Type B pancreatic cell (in vitro differentiated cells): ENCODE measurements around the gene NUP133. TPM values are rescaled to one million over a fixed set of nuclear protein-coding genes. Genes with fewer than 3 reads are reported as not detected.

Source experiments
- DNase-seq: peaks from one replicate; pipeline ENCODE4 v3.0.0; 2021; ENCODE audit warnings: mixed read lengths; ENCODE audit not compliant: unreplicated experiment; ENCODE audit errors: extremely low spot score
- H3K27ac Mint-ChIP-seq: 2 replicates; pipeline ENCODE4 v1.8.0; 2021; ENCODE audit warnings: mild to moderate bottlenecking, mixed read lengths
- H3K27me3 Mint-ChIP-seq: 2 replicates; pipeline ENCODE4 v1.8.0; 2021; ENCODE audit warnings: mixed read lengths
- H3K36me3 Mint-ChIP-seq: 2 replicates; pipeline ENCODE4 v1.8.0; 2021; ENCODE audit warnings: mixed read lengths
- H3K4me1 Mint-ChIP-seq: one replicate; pipeline ENCODE4 v1.8.0; 2021; ENCODE audit warnings: mixed read lengths; ENCODE audit not compliant: unreplicated experiment
- H3K4me3 Mint-ChIP-seq: 2 replicates; pipeline ENCODE4 v1.8.0; 2021; ENCODE audit warnings: mild to moderate bottlenecking, mixed read lengths
- H3K9me3 Mint-ChIP-seq: 2 replicates; pipeline ENCODE4 v1.8.0; 2021; ENCODE audit warnings: mixed read lengths
- total RNA-seq: library from RNA; stranded (reverse); gene quantifications from 2 replicates; pipeline ENCODE4 v1.2.1, GENCODE V29; 2021; ENCODE audit warnings: low replicate concordance
- TF ChIP-seq, protein P1 (sequence below): fragments of 200-600 bp; sonication (generic); conservative IDR thresholded peaks from 2 replicates; pipeline ENCODE4 v1.5.0; 2021; ENCODE audit warnings: antibody characterized with exemption, mild to moderate bottlenecking

NUP133 gene
- total RNA-seq, 1 donor from 2014 or later: 53.9 TPM

DNA sequence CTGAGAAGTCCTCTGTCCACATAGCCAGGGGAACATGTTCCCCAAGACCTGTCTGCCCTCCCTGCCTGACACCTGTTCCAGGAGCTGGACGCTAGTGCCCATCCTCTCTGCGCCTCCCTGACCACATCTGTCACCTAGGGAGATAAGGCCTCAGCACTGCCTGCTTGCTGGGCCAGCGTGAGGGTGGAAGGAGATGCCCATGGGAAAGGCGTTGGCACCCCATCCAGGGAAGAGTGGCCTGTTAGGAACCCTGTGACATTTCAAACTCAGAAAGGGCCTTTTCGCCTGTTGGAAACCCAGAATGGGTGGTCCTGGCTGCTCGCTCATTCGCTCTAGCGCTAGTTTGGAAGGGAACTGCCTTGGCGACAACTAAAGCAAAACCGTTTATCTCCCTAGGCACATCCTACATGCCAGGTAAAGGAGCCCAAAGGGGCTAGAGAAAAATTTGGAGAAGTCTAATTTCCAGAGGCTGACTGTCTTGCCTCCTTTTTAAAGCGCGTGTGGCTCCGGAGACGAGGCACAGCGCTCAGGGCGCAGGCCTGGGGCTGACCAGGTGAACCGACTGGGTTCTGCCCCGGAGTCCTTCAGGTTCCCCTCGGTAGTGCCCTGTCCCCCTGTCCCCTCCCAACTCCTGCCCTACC lies 74.7 kb downstream of the NUP133 start:
- no peaks in the 10 kb centered on the region for H3K9me3 Mint-ChIP-seq

DNA sequence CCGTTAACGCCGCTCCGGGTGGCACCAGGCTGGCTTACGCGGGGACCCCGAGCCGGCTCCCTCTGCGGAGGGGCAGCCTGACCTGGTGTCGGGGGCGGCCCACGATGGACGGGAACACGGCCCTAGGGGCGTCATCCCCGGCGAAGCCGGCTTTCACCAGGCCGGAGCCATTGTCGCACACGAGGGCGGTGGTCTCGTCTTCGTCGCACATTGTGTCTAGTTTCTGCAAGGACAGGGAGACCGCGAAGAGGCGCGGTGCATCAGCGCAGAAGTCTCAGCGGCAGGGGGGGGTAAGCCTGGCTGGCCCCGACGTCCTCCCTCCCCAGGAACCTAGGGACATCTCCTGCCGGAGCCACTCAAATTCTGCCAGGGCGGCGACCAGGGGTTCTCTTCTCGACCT lies 75.2 kb downstream of the NUP133 start:
- H3K36me3 Mint-ChIP-seq: no peaks in the 10 kb centered on the region
- no peak overlapping the region for H3K4me3 Mint-ChIP-seq
- no peak overlapping the region for H3K27ac Mint-ChIP-seq
- no peak for DNase-seq
- peaks cover 73% of the 10 kb centered on the region for H3K27me3 Mint-ChIP-seq
- TF ChIP-seq, protein P1, sequence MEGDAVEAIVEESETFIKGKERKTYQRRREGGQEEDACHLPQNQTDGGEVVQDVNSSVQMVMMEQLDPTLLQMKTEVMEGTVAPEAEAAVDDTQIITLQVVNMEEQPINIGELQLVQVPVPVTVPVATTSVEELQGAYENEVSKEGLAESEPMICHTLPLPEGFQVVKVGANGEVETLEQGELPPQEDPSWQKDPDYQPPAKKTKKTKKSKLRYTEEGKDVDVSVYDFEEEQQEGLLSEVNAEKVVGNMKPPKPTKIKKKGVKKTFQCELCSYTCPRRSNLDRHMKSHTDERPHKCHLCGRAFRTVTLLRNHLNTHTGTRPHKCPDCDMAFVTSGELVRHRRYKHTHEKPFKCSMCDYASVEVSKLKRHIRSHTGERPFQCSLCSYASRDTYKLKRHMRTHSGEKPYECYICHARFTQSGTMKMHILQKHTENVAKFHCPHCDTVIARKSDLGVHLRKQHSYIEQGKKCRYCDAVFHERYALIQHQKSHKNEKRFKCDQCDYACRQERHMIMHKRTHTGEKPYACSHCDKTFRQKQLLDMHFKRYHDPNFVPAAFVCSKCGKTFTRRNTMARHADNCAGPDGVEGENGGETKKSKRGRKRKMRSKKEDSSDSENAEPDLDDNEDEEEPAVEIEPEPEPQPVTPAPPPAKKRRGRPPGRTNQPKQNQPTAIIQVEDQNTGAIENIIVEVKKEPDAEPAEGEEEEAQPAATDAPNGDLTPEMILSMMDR: no peak
- H3K4me1 Mint-ChIP-seq: peaks cover 9% of the 10 kb centered on the region
- H3K9me3 Mint-ChIP-seq: no peaks in the 10 kb centered on the region

More for the DNA sequence above, 74.7 kb downstream of the NUP133 start:
- no peak overlapping the region for H3K4me3 Mint-ChIP-seq
- no peaks in the 10 kb centered on the region for H3K36me3 Mint-ChIP-seq
- TF ChIP-seq, protein P1: no peak
- peaks cover 67% of the 10 kb centered on the region for H3K27me3 Mint-ChIP-seq
- H3K4me1 Mint-ChIP-seq: peaks cover 9% of the 10 kb centered on the region
- DNase-seq: no peak
- no peak overlapping the region for H3K27ac Mint-ChIP-seq

DNA sequence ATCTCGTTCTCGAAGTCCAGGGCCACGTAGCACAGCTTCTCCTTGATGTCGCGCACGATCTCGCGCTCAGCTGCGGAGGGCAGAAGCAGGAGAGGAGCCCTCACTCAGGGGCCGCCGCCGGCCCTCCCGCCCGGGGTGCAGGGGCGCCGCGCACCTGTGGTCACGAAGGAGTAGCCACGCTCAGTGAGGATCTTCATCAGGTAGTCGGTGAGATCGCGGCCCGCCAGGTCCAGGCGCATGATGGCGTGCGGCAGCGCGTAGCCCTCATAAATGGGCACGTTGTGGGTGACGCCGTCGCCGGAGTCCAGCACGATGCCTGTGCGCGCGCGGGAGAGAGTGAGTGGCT lies 76.1 kb downstream of the NUP133 start:
- Mint-ChIP-seq H3K27ac (no peak overlapping the region), H3K4me1 (peaks cover 9% of the 10 kb centered on the region), H3K4me3 (no peak overlapping the region), H3K36me3 (no peaks in the 10 kb centered on the region), H3K9me3 (no peaks in the 10 kb centered on the region), H3K27me3 (peaks cover 78% of the 10 kb centered on the region)
- TF ChIP-seq, protein P1: no peak
- no peak for DNase-seq

DNA sequence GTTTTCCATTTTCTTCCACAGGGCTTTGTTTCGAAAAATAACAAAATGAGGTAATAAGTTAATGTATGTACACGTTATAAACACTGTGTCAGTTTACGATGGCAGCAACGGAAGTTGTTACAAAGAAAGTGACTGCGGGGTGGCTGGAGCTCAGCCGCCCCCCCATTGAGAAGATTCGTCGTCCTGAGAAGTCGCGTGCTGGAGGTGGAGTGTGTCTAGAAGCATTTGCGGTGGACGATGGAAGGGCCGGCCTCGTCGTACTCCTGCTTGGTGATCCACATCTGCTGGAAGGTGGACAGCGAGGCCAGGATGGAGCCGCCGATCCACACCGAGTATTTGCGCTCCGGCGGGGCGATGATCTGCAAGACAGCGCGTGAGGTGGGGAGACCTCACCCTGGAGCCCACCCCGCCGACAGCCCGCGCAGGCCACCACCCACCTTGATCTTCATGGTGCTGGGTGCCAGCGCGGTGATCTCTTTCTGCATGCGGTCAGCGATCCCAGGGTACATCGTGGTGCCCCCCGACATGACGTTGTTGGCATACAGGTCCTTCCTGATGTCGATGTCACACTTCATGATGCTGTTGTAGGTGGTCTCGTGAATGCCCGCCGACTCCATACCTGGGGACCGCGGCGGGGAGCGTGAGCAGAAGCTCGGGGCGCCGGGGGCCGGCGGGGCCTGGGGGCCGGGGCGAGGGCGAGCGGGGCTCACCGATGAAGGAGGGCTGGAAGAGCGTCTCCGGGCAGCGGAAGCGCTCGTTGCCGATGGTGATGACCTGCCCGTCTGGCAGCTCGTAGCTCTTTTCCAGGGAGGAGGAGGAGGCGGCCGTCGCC lies 76.6 kb downstream of the NUP133 start:
- TF ChIP-seq, protein P1: no peak
- Mint-ChIP-seq H3K4me3 (peak overlapping the region; percentile 47), H3K4me1 (peaks cover 9% of the 10 kb centered on the region), H3K27ac (peak overlapping the region; percentile 3), H3K27me3 (peaks cover 79% of the 10 kb centered on the region), H3K9me3 (no peaks in the 10 kb centered on the region), H3K36me3 (no peaks in the 10 kb centered on the region)
- DNase-seq: no peak

DNA sequence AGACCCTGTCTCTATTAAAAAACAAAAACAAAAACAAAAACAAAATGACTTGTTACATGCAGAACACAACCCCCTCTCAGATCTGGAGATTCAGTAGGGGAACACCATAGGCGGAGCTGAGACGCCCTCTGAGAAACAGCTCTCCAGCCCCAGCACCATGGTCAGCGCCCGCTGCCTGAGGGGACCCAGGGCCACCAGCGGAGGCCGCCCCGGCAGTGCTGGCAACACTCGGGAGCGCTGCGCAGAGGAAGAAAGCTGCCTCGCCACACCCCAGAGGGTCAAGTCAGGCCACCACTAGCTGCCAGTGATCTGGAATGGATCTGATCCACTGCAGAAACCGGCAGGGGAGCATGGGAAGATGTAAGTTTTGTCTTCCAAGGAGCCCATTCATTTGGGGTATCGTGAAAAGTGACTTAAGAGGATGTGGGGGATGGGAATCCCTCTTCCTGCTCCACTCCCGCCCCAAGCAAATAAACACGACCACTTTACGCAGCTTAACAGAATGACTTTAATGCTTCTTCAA lies 77.3 kb downstream of the NUP133 start:
- H3K27ac Mint-ChIP-seq: peak overlapping the region; percentile 3
- H3K36me3 Mint-ChIP-seq: no peaks in the 10 kb centered on the region
- peaks cover 78% of the 10 kb centered on the region for H3K27me3 Mint-ChIP-seq
- DNase-seq: no peak
- TF ChIP-seq, protein P1: no peak
- H3K9me3 Mint-ChIP-seq: no peaks in the 10 kb centered on the region
- H3K4me1 Mint-ChIP-seq: peaks cover 9% of the 10 kb centered on the region
- H3K4me3 Mint-ChIP-seq: peak overlapping the region; percentile 47
